Mesothelial cell of epicardium (in vitro differentiated cells): ENCODE measurements around the gene SMAGP. TPM values are rescaled to one million over a fixed set of nuclear protein-coding genes. Genes with fewer than 3 reads are reported as not detected.
"Not testable (repeated sequence)": the region's sequence is repeated elsewhere in the genome, so short reads cannot be mapped to it uniquely, and the experiment has no call there.

ENCODE experiments used
- DNase-seq, 2 experiments: peaks; one replicate each; pipeline ENCODE4 v3.0.0; 2021; ENCODE audit warnings: low spot score in 2 of 2; ENCODE audit not compliant: unreplicated experiment in 2 of 2
- H3K27ac Mint-ChIP-seq: 2 replicates; pipeline ENCODE4 v1.8.0; 2021; ENCODE audit warnings: mixed read lengths
- H3K27me3 Mint-ChIP-seq: 2 replicates; pipeline ENCODE4 v1.8.0; 2021; ENCODE audit warnings: low read depth, mixed read lengths
- H3K36me3 Mint-ChIP-seq: 2 replicates; pipeline ENCODE4 v1.8.0; 2021; ENCODE audit warnings: mixed read lengths
- H3K4me1 Mint-ChIP-seq: 2 replicates; pipeline ENCODE4 v1.8.0; 2021; ENCODE audit warnings: mixed read lengths
- H3K4me3 Mint-ChIP-seq: 2 replicates; pipeline ENCODE4 v1.8.0; 2021; ENCODE audit warnings: mild to moderate bottlenecking, moderate library complexity, mixed read lengths
- H3K9me3 Mint-ChIP-seq: 2 replicates; pipeline ENCODE4 v1.8.0; 2021; ENCODE audit warnings: mixed read lengths
- CTCF ChIP-seq: fragments of 200-600 bp; sonication (generic); IDR thresholded peaks from one replicate; pipeline ENCODE4 v1.5.0; 2021; ENCODE audit warnings: antibody characterized with exemption; ENCODE audit not compliant: unreplicated experiment
- total RNA-seq: library from RNA; stranded (reverse); gene quantifications from 3 replicates; pipeline ENCODE4 v1.2.1, GENCODE V29; 2021

SMAGP gene
- total RNA-seq, 1 donor from 2014 or later: 21.5 TPM

- no peak overlapping the region for H3K27ac Mint-ChIP-seq
- TF ChIP-seq CTCF: no peak
These were observed 45.6 kb downstream of the SMAGP start for GRCh38 chr12:51224625-51225024.

GRCh38 chr12:51222461-51222860 is 47.8 kb downstream of the SMAGP start:
- Mint-ChIP-seq H3K36me3 (peaks cover 2% of the 10 kb centered on the region), H3K27me3 (no peaks in the 10 kb centered on the region), H3K27ac (peak overlapping the region; percentile 25), H3K4me1 (peaks cover 13% of the 10 kb centered on the region), H3K4me3 (no peak overlapping the region), H3K9me3 (no peaks in the 10 kb centered on the region)
- no peak for TF ChIP-seq CTCF
- no peak for DNase-seq

More at GRCh38 chr12:51224625-51225024, 45.6 kb downstream of the SMAGP start:
- Mint-ChIP-seq H3K36me3 (peaks cover 2% of the 10 kb centered on the region), H3K4me1 (no peaks in the 10 kb centered on the region), H3K9me3 (no peaks in the 10 kb centered on the region), H3K4me3 (no peak overlapping the region), H3K27me3 (no peaks in the 10 kb centered on the region)
- DNase-seq: no peak

- not testable (repeated sequence) for H3K27ac Mint-ChIP-seq, H3K4me3 Mint-ChIP-seq, H3K27me3 Mint-ChIP-seq, H3K9me3 Mint-ChIP-seq, DNase-seq, H3K36me3 Mint-ChIP-seq
- H3K4me1 Mint-ChIP-seq: peaks cover 13% of the 10 kb centered on the region
These were observed 50.4 kb downstream of the SMAGP start for GRCh38 chr12:51219857-51220256.

- Mint-ChIP-seq H3K9me3 (no peaks in the 10 kb centered on the region), H3K36me3 (no peaks in the 10 kb centered on the region), H3K4me3 (peak overlapping the region; percentile 79), H3K27ac (peak overlapping the region; percentile 63), H3K27me3 (no peaks in the 10 kb centered on the region), H3K4me1 (peaks cover 13% of the 10 kb centered on the region)
- DNase-seq: no peak
- TF ChIP-seq CTCF: no peak
These were observed 50.9 kb downstream of the SMAGP start for GRCh38 chr12:51219322-51219721.

GRCh38 chr12:51218607-51219161 is 51.5 kb downstream of the SMAGP start:
- Mint-ChIP-seq H3K4me1 (peaks cover 13% of the 10 kb centered on the region), H3K4me3 (peak overlapping the region; percentile 79), H3K36me3 (no peaks in the 10 kb centered on the region), H3K27ac (peak overlapping the region; percentile 80), H3K27me3 (no peaks in the 10 kb centered on the region), H3K9me3 (no peaks in the 10 kb centered on the region)
- no peak for TF ChIP-seq CTCF
- no peak for DNase-seq

- TF ChIP-seq CTCF: peak; percentile 70
- Mint-ChIP-seq H3K4me1 (peaks cover 13% of the 10 kb centered on the region), H3K4me3 (peak within 1 kb of the TSS; percentile 79), H3K27me3 (no peaks in the 10 kb centered on the region), H3K36me3 (no peaks in the 10 kb centered on the region), H3K9me3 (no peaks in the 10 kb centered on the region), H3K27ac (peak within 1 kb of the TSS; percentile 80)
- peak; percentile 43 to 70 for DNase-seq
These were observed 52.1 kb downstream of the SMAGP start, which contains the start of gene POU6F1 for GRCh38 chr12:51217968-51218606. POU6F1 (minus strand) TSS chr12:51218062; CDS start chr12:51206836, 11,226 bp downstream.
